HepG2 (cell line): ENCODE results near the gene ZNF556. TPM values are rescaled to one million over a fixed set of nuclear protein-coding genes. Genes with fewer than 3 reads are reported as not detected.

Experiments
- ARID5B ChIP-seq: IDR thresholded peaks from 2 replicates; pipeline ENCODE4 v1.4.0; 2020; ENCODE audit warnings: mild to moderate bottlenecking, missing genetic modification reagents
- GMEB1 ChIP-seq: sonication (generic); formaldehyde crosslinking; IDR thresholded peaks from 2 replicates; pipeline ENCODE4 v1.5.1; 2020; ENCODE audit warnings: missing genetic modification reagents, mild to moderate bottlenecking, borderline replicate concordance
- HHEX ChIP-seq: IDR thresholded peaks from 2 replicates; pipeline ENCODE4 v1.6.1; 2016; ENCODE audit warnings: control low read depth
- NKX3-1 ChIP-seq: sonication (generic); formaldehyde crosslinking; IDR thresholded peaks from 2 replicates; pipeline ENCODE4 v1.5.0; 2020; ENCODE audit warnings: missing genetic modification reagents
- PAWR ChIP-seq: sonication (generic); formaldehyde crosslinking; IDR thresholded peaks from 2 replicates; pipeline ENCODE4 v1.4.0; 2020; ENCODE audit warnings: missing genetic modification reagents, mild to moderate bottlenecking, borderline replicate concordance
- SKI ChIP-seq: fragments of 450-650 bp; IDR thresholded peaks from one replicate; pipeline ENCODE4 v1.6.1; 2018; ENCODE audit warnings: mild to moderate bottlenecking; ENCODE audit not compliant: partially characterized antibody
- TBL1XR1 ChIP-seq: fragments of 150-350 bp; IDR thresholded peaks from 2 replicates; pipeline ENCODE4 v1.6.1; 2014; ENCODE audit warnings: borderline replicate concordance, low read length; ENCODE audit not compliant: partially characterized antibody
- TCF12 ChIP-seq, 2 experiments: fragments of 450-650 bp in 1 of 2; sonication (generic) in 1 of 2; formaldehyde crosslinking in 1 of 2; IDR thresholded peaks; 2 replicates each; pipeline versions ENCODE4 v1.6.1 to v1.8.0; 2017 to 2022; ENCODE audit warnings: antibody characterized with exemption in 1 of 2, mild to moderate bottlenecking in 1 of 2, missing genetic modification reagents in 1 of 2, moderate library complexity in 1 of 2
- THAP11 ChIP-seq: IDR thresholded peaks from 2 replicates; pipeline ENCODE4 v1.6.1; 2016; ENCODE audit warnings: missing biosample characterization, missing genetic modification reagents
- polyA plus RNA-seq, 8 experiments: library from polyadenylated mRNA; depleted of rRNA in 3 of 8; stranded (reverse) in 7 of 8; unstranded in 1 of 8; fragments of >200 nt; fragmentation: Illumina TruSeq in 4 of 8; extraction: Trizol in 4 of 8; gene quantifications; 2 replicates each; pipeline versions ENCODE4 v1.2.1 to v1.2.3, GENCODE V29; 2011 to 2016; ENCODE audit warnings: low read depth in 4 of 8, missing spikeins in 1 of 8, mixed read lengths in 1 of 8; ENCODE audit not compliant: insufficient read depth in 1 of 8
- total RNA-seq, 5 experiments: library from RNA; depleted of rRNA; stranded (reverse); fragments of >200 nt; fragmentation: Illumina TruSeq; extraction: Trizol; gene quantifications; 2 replicates each; pipeline ENCODE4 v1.2.3, GENCODE V29; 2016; ENCODE audit warnings: low read depth in 1 of 5

The ZNF556 gene
- total and polyA plus RNA-seq, 2 of the 13 experiments (the other 11 are each of a cell fraction or from before 2014, with no cell fraction given): 4.2 to 28.6 TPM

DNA sequence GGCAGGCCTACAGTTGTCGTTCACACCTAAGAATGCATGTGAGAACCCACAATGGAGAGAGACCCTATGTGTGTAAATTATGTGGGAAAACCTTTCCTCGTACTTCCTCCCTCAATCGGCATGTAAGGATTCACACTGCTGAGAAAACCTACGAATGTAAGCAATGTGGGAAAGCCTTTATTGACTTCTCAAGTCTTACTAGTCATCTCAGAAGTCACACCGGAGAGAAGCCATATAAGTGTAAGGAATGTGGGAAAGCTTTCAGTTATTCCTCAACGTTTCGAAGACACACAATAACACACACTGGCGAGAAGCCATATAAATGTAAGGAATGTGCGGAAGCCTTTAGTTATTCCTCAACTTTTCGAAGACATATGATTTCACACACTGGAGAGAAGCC lies 14.5 kb upstream of the ZNF556 start (continued):
- TF ChIP-seq HHEX (no peak), ARID5B (CRISPR knock-in tag) (no peak), GMEB1 (CRISPR knock-in tag) (no peak), TBL1XR1 (no peak), SKI (no peak), PAWR (CRISPR knock-in tag) (no peak), TCF12 (IDR thresholded peaks at IDR 0.05) (no peak), TCF12 (CRISPR knock-in tag; IDR thresholded peaks at IDR 0.05) (no peak), NKX3-1 (CRISPR knock-in tag) (no peak), THAP11 (no peak)
